ENCODE data around the gene GPRIN3.
"Not testable (repeated sequence)": the region's sequence is repeated elsewhere in the genome, so short reads cannot be mapped to it uniquely, and the experiment has no call there.

Gene GPRIN3

GRCh38 chr4:89288430-89288829, 19.2 kb downstream of the GPRIN3 start:
- no peak for DNase-seq

GRCh38 chr4:89287945-89288344, 19.7 kb downstream of the GPRIN3 start:
- no peak for DNase-seq

GRCh38 chr4:89285745-89286144, 21.9 kb downstream of the GPRIN3 start:
- peak; percentile 45 for DNase-seq

GRCh38 chr4:89284828-89285227, 22.8 kb downstream of the GPRIN3 start:
- DNase-seq: peak; percentile 83

GRCh38 chr4:89284020-89284424, 23.6 kb downstream of the GPRIN3 start:
- DNase-seq: no peak

GRCh38 chr4:89283226-89284009, 24.2 kb downstream of the GPRIN3 start:
- DNase-seq: peak; percentile 79

- no peak for DNase-seq
These were observed 28.2 kb downstream of the GPRIN3 start for GRCh38 chr4:89279385-89279784.

- no peak for DNase-seq
These were observed 30.2 kb downstream of the GPRIN3 start for GRCh38 chr4:89277412-89277811.

- no peak for DNase-seq
These were observed 31.3 kb downstream of the GPRIN3 start for GRCh38 chr4:89276296-89276695.

- DNase-seq: no peak
These were observed 32.0 kb downstream of the GPRIN3 start for GRCh38 chr4:89275587-89275986.

GRCh38 chr4:89273741-89274141, 33.9 kb downstream of the GPRIN3 start:
- DNase-seq: no peak

GRCh38 chr4:89270792-89271191, 36.8 kb downstream of the GPRIN3 start:
- no peak for DNase-seq

GRCh38 chr4:89269121-89269666, 38.4 kb downstream of the GPRIN3 start:
- no peak for DNase-seq

GRCh38 chr4:89268679-89269078, 38.9 kb downstream of the GPRIN3 start:
- DNase-seq: peak; percentile 34

GRCh38 chr4:89267846-89268245, 39.8 kb downstream of the GPRIN3 start:
- DNase-seq: peak; percentile 39

- no peak for DNase-seq
These were observed 40.2 kb downstream of the GPRIN3 start for GRCh38 chr4:89267392-89267791.

- DNase-seq: no peak
These were observed 41.5 kb downstream of the GPRIN3 start for GRCh38 chr4:89266128-89266527.

GRCh38 chr4:89263265-89263664, 44.3 kb downstream of the GPRIN3 start:
- no peak for DNase-seq

- no peak for DNase-seq
These were observed 48.1 kb downstream of the GPRIN3 start for GRCh38 chr4:89259301-89260028.

GRCh38 chr4:89258506-89258905, 49.1 kb downstream of the GPRIN3 start:
- no peak for DNase-seq

- DNase-seq: no peak
These were observed 50.2 kb downstream of the GPRIN3 start for GRCh38 chr4:89257376-89257775.

- DNase-seq: no peak
These were observed 51.3 kb downstream of the GPRIN3 start for GRCh38 chr4:89256203-89256800.

GRCh38 chr4:89254847-89255246, 52.8 kb downstream of the GPRIN3 start:
- peak; percentile 64 for DNase-seq

- not testable (repeated sequence) for DNase-seq
These were observed 53.3 kb downstream of the GPRIN3 start for GRCh38 chr4:89254347-89254746.

Data from suppressor macrophage treated with lipopolysaccharide for 4 hours (primary cell).